Prostate gland (tissue), 2 donors: ENCODE results near the gene RECK.

ENCODE experiments used
- POLR2A ChIP-seq: fragments of 450-650 bp; IDR thresholded peaks from one replicate; pipeline ENCODE4 v1.6.1; 2016; ENCODE audit warnings: antibody characterized with exemption, mild to moderate bottlenecking
- POLR2AphosphoS5 ChIP-seq: sonication (generic); formaldehyde crosslinking; IDR thresholded peaks from one replicate; pipeline ENCODE4 v1.6.1; 2017; ENCODE audit warnings: antibody characterized with exemption
- TF ChIP-seq, protein P1 (sequence below), 4 experiments: fragments of 200-600 bp in 2 of 4; fragments of 450-650 bp in 2 of 4; sonication (generic) in 2 of 4; IDR thresholded peaks; 1 replicate in 3 of 4; 2 replicates in 1 of 4; pipeline ENCODE4 v1.5.1; 2016 to 2019; ENCODE audit warnings: antibody characterized with exemption in 4 of 4, mild to moderate bottlenecking in 2 of 4, moderate library complexity in 2 of 4

DNA sequence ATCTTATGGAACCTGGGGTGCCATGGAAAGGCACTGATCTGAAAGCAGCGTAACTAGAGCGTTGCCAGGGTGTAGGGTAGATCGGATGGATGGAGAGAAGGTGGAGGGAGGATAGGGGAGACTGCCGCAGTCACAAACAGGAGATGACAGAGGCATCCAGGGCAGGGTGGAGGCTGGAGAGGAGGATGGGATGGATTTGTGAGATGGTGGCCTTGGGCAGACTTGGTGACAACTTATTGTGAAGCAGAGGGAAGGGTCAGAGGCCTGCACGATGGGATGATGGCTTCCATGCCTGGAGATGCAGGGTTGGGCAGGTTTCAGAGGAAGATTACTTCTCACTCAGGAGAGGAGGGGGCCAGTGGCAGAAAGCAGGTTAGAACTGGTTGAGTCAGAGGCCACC is 102.2 kb downstream of the RECK start:
- TF ChIP-seq POLR2AphosphoS5 (no peak), POLR2A (no peak)
- TF ChIP-seq, protein P1, sequence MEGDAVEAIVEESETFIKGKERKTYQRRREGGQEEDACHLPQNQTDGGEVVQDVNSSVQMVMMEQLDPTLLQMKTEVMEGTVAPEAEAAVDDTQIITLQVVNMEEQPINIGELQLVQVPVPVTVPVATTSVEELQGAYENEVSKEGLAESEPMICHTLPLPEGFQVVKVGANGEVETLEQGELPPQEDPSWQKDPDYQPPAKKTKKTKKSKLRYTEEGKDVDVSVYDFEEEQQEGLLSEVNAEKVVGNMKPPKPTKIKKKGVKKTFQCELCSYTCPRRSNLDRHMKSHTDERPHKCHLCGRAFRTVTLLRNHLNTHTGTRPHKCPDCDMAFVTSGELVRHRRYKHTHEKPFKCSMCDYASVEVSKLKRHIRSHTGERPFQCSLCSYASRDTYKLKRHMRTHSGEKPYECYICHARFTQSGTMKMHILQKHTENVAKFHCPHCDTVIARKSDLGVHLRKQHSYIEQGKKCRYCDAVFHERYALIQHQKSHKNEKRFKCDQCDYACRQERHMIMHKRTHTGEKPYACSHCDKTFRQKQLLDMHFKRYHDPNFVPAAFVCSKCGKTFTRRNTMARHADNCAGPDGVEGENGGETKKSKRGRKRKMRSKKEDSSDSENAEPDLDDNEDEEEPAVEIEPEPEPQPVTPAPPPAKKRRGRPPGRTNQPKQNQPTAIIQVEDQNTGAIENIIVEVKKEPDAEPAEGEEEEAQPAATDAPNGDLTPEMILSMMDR (IDR thresholded peaks at IDR 0.05), result no peak
